HepG2 (cell line): ENCODE results near the gene MRPS7. TPM values are rescaled to one million over a fixed set of nuclear protein-coding genes. Genes with fewer than 3 reads are reported as not detected.

Experiments used
- ADNP ChIP-seq: sonication (generic); formaldehyde crosslinking; IDR thresholded peaks from 2 replicates; pipeline ENCODE4 v1.4.0; 2020; ENCODE audit warnings: missing genetic modification reagents
- AGO1 ChIP-seq: fragments of 200-400 bp; formaldehyde crosslinking; IDR thresholded peaks from 2 replicates; pipeline ENCODE4 v1.6.1; 2017; ENCODE audit warnings: mild to moderate bottlenecking, low read depth, low read length, moderate library complexity; ENCODE audit not compliant: poor library complexity, severe bottlenecking
- ASH2L ChIP-seq: fragments of 300-600, 200-600 bp; sonication (generic); IDR thresholded peaks from 2 replicates; pipeline ENCODE4 v1.7.0; 2017; ENCODE audit warnings: low read depth, mild to moderate bottlenecking, moderate library complexity, mixed read lengths, low read length; ENCODE audit not compliant: insufficient read length
- DDIT3 ChIP-seq: sonication (generic); formaldehyde crosslinking; IDR thresholded peaks from 2 replicates; pipeline ENCODE4 v1.4.0; 2020; ENCODE audit warnings: mild to moderate bottlenecking, missing genetic modification reagents
- EED ChIP-seq: sonication (generic); formaldehyde crosslinking; IDR thresholded peaks from 2 replicates; pipeline ENCODE4 v1.5.0; 2020; ENCODE audit warnings: mild to moderate bottlenecking, missing genetic modification reagents
- KLF15 ChIP-seq: sonication (generic); formaldehyde crosslinking; IDR thresholded peaks from 2 replicates; pipeline ENCODE4 v1.8.1; 2023; ENCODE audit warnings: borderline replicate concordance, mild to moderate bottlenecking, inconsistent platforms, missing genetic modification reagents, mixed read lengths
- KMT2A ChIP-seq: sonication (generic); formaldehyde crosslinking; IDR thresholded peaks from 2 replicates; pipeline ENCODE4 v1.4.0; 2020; ENCODE audit warnings: missing genetic modification reagents
- MTERF4 ChIP-seq: sonication (generic); formaldehyde crosslinking; IDR thresholded peaks from 2 replicates; pipeline ENCODE4 v1.8.0; 2023; ENCODE audit warnings: mild to moderate bottlenecking, missing genetic modification reagents
- MXD4 ChIP-seq: IDR thresholded peaks from 2 replicates; pipeline ENCODE4 v1.6.1; 2016; ENCODE audit warnings: mild to moderate bottlenecking, missing biosample characterization, missing genetic modification reagents
- NR0B2 ChIP-seq: sonication (generic); formaldehyde crosslinking; IDR thresholded peaks from 2 replicates; pipeline ENCODE4 v1.4.0; 2020; ENCODE audit warnings: mild to moderate bottlenecking, missing genetic modification reagents
- PCBP1 ChIP-seq: fragments of 200-400 bp; formaldehyde crosslinking; IDR thresholded peaks from 2 replicates; pipeline ENCODE4 v1.6.1; 2017; ENCODE audit warnings: mild to moderate bottlenecking, low read depth, low read length, borderline replicate concordance
- RBM22 ChIP-seq: fragments of 200-400 bp; formaldehyde crosslinking; optimal IDR thresholded peaks from 2 replicates; pipeline ENCODE3; 2017; ENCODE audit warnings: mild to moderate bottlenecking, low read length, moderate library complexity
- STAG1 ChIP-seq: sonication (generic); formaldehyde crosslinking; IDR thresholded peaks from 2 replicates; pipeline ENCODE4 v1.4.0; 2020; ENCODE audit warnings: missing genetic modification reagents
- STAT6 ChIP-seq: sonication (generic); formaldehyde crosslinking; IDR thresholded peaks from 2 replicates; pipeline ENCODE4 v1.4.0; 2020; ENCODE audit warnings: missing genetic modification reagents, mild to moderate bottlenecking, borderline replicate concordance
- TFAP4 ChIP-seq: sonication (generic); IDR thresholded peaks from 2 replicates; pipeline ENCODE4 v1.6.1; 2016; ENCODE audit warnings: low read depth, borderline replicate concordance
- THAP8 ChIP-seq: sonication (generic); formaldehyde crosslinking; IDR thresholded peaks from 2 replicates; pipeline ENCODE4 v1.5.1; 2020; ENCODE audit warnings: missing genetic modification reagents, mild to moderate bottlenecking, borderline replicate concordance
- TOE1 ChIP-seq: sonication (generic); formaldehyde crosslinking; IDR thresholded peaks from 2 replicates; pipeline ENCODE4 v1.4.0; 2020; ENCODE audit warnings: mild to moderate bottlenecking, missing genetic modification reagents
- TOPORS ChIP-seq: sonication (generic); formaldehyde crosslinking; IDR thresholded peaks from 2 replicates; pipeline ENCODE4 v1.8.0; 2023; ENCODE audit warnings: mild to moderate bottlenecking, missing genetic modification reagents
- ZNF468 ChIP-seq: sonication (generic); formaldehyde crosslinking; IDR thresholded peaks from 2 replicates; pipeline ENCODE4 v1.8.0; 2022; ENCODE audit warnings: mild to moderate bottlenecking, moderate library complexity, missing genetic modification reagents
- ZNF639 ChIP-seq: conservative IDR thresholded peaks from 2 replicates; pipeline ENCODE4 v1.6.1; 2018; ENCODE audit warnings: missing genetic modification reagents
- ZNF678 ChIP-seq: sonication (generic); formaldehyde crosslinking; IDR thresholded peaks from 2 replicates; pipeline ENCODE4 v1.4.0; 2020; ENCODE audit warnings: mild to moderate bottlenecking, missing genetic modification reagents
- polyA plus RNA-seq, 8 experiments: library from polyadenylated mRNA; depleted of rRNA in 3 of 8; stranded (reverse) in 7 of 8; unstranded in 1 of 8; fragments of >200 nt; fragmentation: Illumina TruSeq in 4 of 8; extraction: Trizol in 4 of 8; gene quantifications; 2 replicates each; pipeline versions ENCODE4 v1.2.1 to v1.2.3, GENCODE V29; 2011 to 2016; ENCODE audit warnings: low read depth in 4 of 8, missing spikeins in 1 of 8, mixed read lengths in 1 of 8; ENCODE audit not compliant: insufficient read depth in 1 of 8
- total RNA-seq, 5 experiments: library from RNA; depleted of rRNA; stranded (reverse); fragments of >200 nt; fragmentation: Illumina TruSeq; extraction: Trizol; gene quantifications; 2 replicates each; pipeline ENCODE4 v1.2.3, GENCODE V29; 2016; ENCODE audit warnings: low read depth in 1 of 5

The MRPS7 gene
- total and polyA plus RNA-seq, 2 of the 13 experiments (the other 11 are each of a cell fraction or from before 2014, with no cell fraction given): 97.0 to 162 TPM

GRCh38 chr17:75271233-75271954 is 9.7 kb downstream of the MRPS7 start (continued):
- TF ChIP-seq STAT6 (CRISPR knock-in tag) (no peak), STAG1 (peak; percentile 39; the same call in 1 of the 2 replicates), TOE1 (CRISPR knock-in tag) (peak; percentile 22; the same call in 1 of the 2 replicates), KMT2A (CRISPR knock-in tag) (peak; percentile 63; the same call in 1 of the 2 replicates), RBM22 (peak; percentile 37), AGO1 (peak; percentile 89), ASH2L (peak; percentile 60), ZNF468 (peak; percentile 80; the same call in 1 of the 2 replicates), KLF15 (peak; percentile 49; the same call in 1 of the 2 replicates), ZNF678 (CRISPR knock-in tag) (peak; percentile 88), THAP8 (CRISPR knock-in tag) (peak; percentile 55; the same call in 1 of the 2 replicates), ZNF639 (CRISPR knock-in tag) (0 out of 2 replicates have a peak, but pooled peaks have one; percentile 16), MTERF4 (CRISPR knock-in tag) (peak; percentile 50; the same call in 1 of the 2 replicates), EED (CRISPR knock-in tag) (no peak), PCBP1 (0 out of 2 replicates have a peak, but pooled peaks have one; percentile 53), ADNP (peak; percentile 63; the same call in 1 of the 2 replicates), TOPORS (CRISPR knock-in tag) (peak; percentile 93; the same call in 1 of the 2 replicates), TFAP4 (0 out of 2 replicates have a peak, but pooled peaks have one; percentile 4), DDIT3 (no peak), NR0B2 (CRISPR knock-in tag) (peak; percentile 94; the same call in 1 of the 2 replicates), MXD4 (CRISPR knock-in tag) (peak; percentile 62; the same call in 1 of the 2 replicates)
